Loucy (cell line): ENCODE measurements around the gene SORD.
"Not testable (repeated sequence)": the region's sequence is repeated elsewhere in the genome, so short reads cannot be mapped to it uniquely, and the experiment has no call there.

Source experiments
- H2AFZ ChIP-seq: fragments of 200-600 bp; sonication (generic); 2 replicates; pipeline ENCODE4 v1.6.0; 2016; ENCODE audit warnings: antibody characterized with exemption, mild to moderate bottlenecking, low read length, moderate library complexity
- H3F3A ChIP-seq: fragments of 200-600 bp; 2 replicates; pipeline ENCODE4 v1.6.0; 2016; ENCODE audit warnings: antibody characterized with exemption, low read depth, mild to moderate bottlenecking
- H3K27me3 ChIP-seq: fragments of 200-600 bp; sonication (generic); 2 replicates; pipeline ENCODE4 v1.6.1; 2014; ENCODE audit warnings: low read length, mild to moderate bottlenecking; ENCODE audit not compliant: insufficient read depth, poor library complexity, severe bottlenecking
- H3K36me3 ChIP-seq: fragments of 200-600 bp; sonication (generic); 2 replicates; pipeline ENCODE4 v1.6.1; 2016; ENCODE audit warnings: low read length; ENCODE audit not compliant: insufficient read depth
- H3K4me1 ChIP-seq: fragments of 200-600 bp; sonication (generic); 2 replicates; pipeline ENCODE4 v1.5.1; 2014; ENCODE audit warnings: low read length, mild to moderate bottlenecking; ENCODE audit not compliant: insufficient read depth, poor library complexity, severe bottlenecking
- H3K4me2 ChIP-seq: fragments of 200-600 bp; sonication (generic); 2 replicates; pipeline ENCODE4 v1.6.0; 2014; ENCODE audit warnings: antibody characterized with exemption, low read length, low read depth, mild to moderate bottlenecking; ENCODE audit not compliant: poor library complexity, severe bottlenecking
- H3K4me3 ChIP-seq: fragments of 200-600 bp; sonication (generic); 2 replicates; pipeline ENCODE4 v1.5.1; 2014; ENCODE audit warnings: low read length, mild to moderate bottlenecking, mixed read lengths; ENCODE audit not compliant: poor library complexity, severe bottlenecking
- H3K79me2 ChIP-seq: fragments of 200-600 bp; sonication (generic); 2 replicates; pipeline ENCODE4 v1.6.1; 2014; ENCODE audit warnings: low read length; ENCODE audit not compliant: insufficient read depth
- H3K9ac ChIP-seq: fragments of 200-600 bp; sonication (generic); 2 replicates; pipeline ENCODE4 v1.6.0; 2014; ENCODE audit warnings: mild to moderate bottlenecking, low read depth, low read length, moderate library complexity; ENCODE audit not compliant: poor library complexity, severe bottlenecking
- H3K9me2 ChIP-seq: fragments of 200-600 bp; sonication (generic); replicated peaks from 2 replicates; pipeline ENCODE4 v1.6.1; 2016; ENCODE audit warnings: low read depth, low read length, mixed read lengths
- H3K9me3 ChIP-seq: fragments of 200-600 bp; sonication (generic); 2 replicates; pipeline ENCODE4 v1.6.1; 2014; ENCODE audit warnings: mild to moderate bottlenecking, antibody characterized with exemption, low read length, low read depth; ENCODE audit not compliant: insufficient read depth
- H4K20me1 ChIP-seq: fragments of 200-600 bp; sonication (generic); 2 replicates; pipeline ENCODE4 v1.6.0; 2014; ENCODE audit warnings: antibody characterized with exemption, low read length, mild to moderate bottlenecking; ENCODE audit not compliant: insufficient read depth, poor library complexity, severe bottlenecking
- CTCF ChIP-seq: fragments of 200-600 bp; sonication (generic); conservative IDR thresholded peaks from 2 replicates; pipeline ENCODE4 v1.5.1; 2014; ENCODE audit warnings: mild to moderate bottlenecking, antibody characterized with exemption, low read length
- EZH2phosphoT487 ChIP-seq: fragments of 200-600 bp; IDR thresholded peaks from 2 replicates; pipeline ENCODE4 v1.6.1; 2018; ENCODE audit warnings: antibody characterized with exemption, mild to moderate bottlenecking, moderate library complexity, borderline replicate concordance

The SORD gene

DNA sequence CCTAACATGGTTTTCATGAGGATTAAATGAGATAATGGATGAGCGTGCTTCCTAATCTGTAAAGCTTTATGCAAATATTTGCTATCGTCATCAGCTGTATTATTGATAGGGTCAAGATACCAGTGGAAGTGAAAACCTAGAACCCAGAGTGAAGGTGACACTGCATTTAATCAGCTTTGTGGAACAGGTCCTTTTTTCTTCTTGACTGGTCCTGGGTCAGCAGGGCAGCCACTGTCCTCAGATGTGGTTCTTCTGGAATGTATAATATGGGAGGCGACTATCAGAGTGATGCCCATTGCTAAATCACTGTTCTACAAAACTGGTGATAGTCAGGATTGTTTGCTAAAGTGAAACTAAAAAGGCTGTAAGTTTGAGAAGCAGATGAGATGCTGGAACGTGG is 41.4 kb downstream of the SORD start:
- no peaks in the 10 kb centered on the region for H3K79me2 ChIP-seq
- H3K4me1 ChIP-seq = no peaks in the 10 kb centered on the region
- no peak overlapping the region for H3K4me3 ChIP-seq
- no peaks in the 10 kb centered on the region for H3K9me3 ChIP-seq
- no peak overlapping the region for H3K4me2 ChIP-seq
- H2AFZ ChIP-seq = no peak overlapping the region
- H3K36me3 ChIP-seq = peaks cover 17% of the 10 kb centered on the region; the same call in 1 of the 2 replicates
- no peaks in the 10 kb centered on the region for H3K9me2 ChIP-seq
- H3F3A ChIP-seq = no peaks in the 10 kb centered on the region
- no peak for TF ChIP-seq CTCF
- no peak for TF ChIP-seq EZH2phosphoT487
- H3K9ac ChIP-seq = no peak overlapping the region
- H3K27me3 ChIP-seq = no peaks in the 10 kb centered on the region
- H4K20me1 ChIP-seq = no peaks in the 10 kb centered on the region

- H3K79me2 ChIP-seq, H2AFZ ChIP-seq, H3K9ac ChIP-seq, H3K9me3 ChIP-seq, H3F3A ChIP-seq, H4K20me1 ChIP-seq, H3K9me2 ChIP-seq, H3K4me3 ChIP-seq, H3K27me3 ChIP-seq, H3K4me2 ChIP-seq, H3K4me1 ChIP-seq: not testable (repeated sequence)
- peaks cover 13% of the 10 kb centered on the region; the same call in 1 of the 2 replicates for H3K36me3 ChIP-seq
Observed at GRCh38 chr15:45069942-45070360, 47.0 kb downstream of the SORD start.

GRCh38 chr15:45073602-45074001 is 50.6 kb downstream of the SORD start:
- not testable (repeated sequence) for H3K4me1 ChIP-seq, H3K9me3 ChIP-seq

GRCh38 chr15:45075440-45076320 is 52.7 kb downstream of the SORD start:
- H4K20me1 ChIP-seq, H3F3A ChIP-seq, H3K4me1 ChIP-seq, H3K4me2 ChIP-seq, H2AFZ ChIP-seq, H3K36me3 ChIP-seq, H3K9ac ChIP-seq, H3K4me3 ChIP-seq, H3K9me3 ChIP-seq, H3K27me3 ChIP-seq, H3K79me2 ChIP-seq, H3K9me2 ChIP-seq: not testable (repeated sequence)

More at GRCh38 chr15:45073602-45074001, 50.6 kb downstream of the SORD start:
- not testable (repeated sequence) for H2AFZ ChIP-seq, H3K9me2 ChIP-seq, H4K20me1 ChIP-seq, H3K4me2 ChIP-seq, H3K4me3 ChIP-seq, H3F3A ChIP-seq, H3K79me2 ChIP-seq, H3K27me3 ChIP-seq, H3K9ac ChIP-seq
- peaks cover 10% of the 10 kb centered on the region; the same call in 1 of the 2 replicates for H3K36me3 ChIP-seq

DNA sequence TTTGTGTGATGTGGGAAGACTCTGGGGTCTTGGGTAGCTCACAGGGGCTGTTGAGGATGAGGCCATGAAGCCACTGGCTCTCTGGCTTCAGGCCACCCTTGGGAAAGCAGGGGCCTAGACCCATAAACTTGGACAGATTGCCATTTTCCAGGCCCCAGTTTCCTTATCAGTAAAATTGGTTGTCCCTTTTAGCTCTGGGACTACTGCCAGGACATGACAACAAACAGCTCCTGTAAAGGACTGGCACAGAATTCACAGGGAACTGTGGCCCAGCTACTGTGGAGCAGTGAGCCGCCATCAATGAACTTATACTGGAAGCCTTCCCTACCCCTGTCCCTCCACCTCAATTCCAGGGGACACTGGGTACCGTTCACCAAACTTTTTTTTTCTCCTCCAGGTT is 54.4 kb downstream of the SORD start:
- H3K36me3 ChIP-seq, H3K27me3 ChIP-seq, H4K20me1 ChIP-seq, H3K4me3 ChIP-seq, H3F3A ChIP-seq, H3K9me3 ChIP-seq, H3K79me2 ChIP-seq, H2AFZ ChIP-seq, H3K4me1 ChIP-seq, H3K9ac ChIP-seq, H3K4me2 ChIP-seq, H3K9me2 ChIP-seq: not testable (repeated sequence)

GRCh38 chr15:45079201-45079600 is 56.2 kb downstream of the SORD start:
- not testable (repeated sequence) for H3K27me3 ChIP-seq, H2AFZ ChIP-seq, H3K4me1 ChIP-seq, H3K4me2 ChIP-seq, H3K79me2 ChIP-seq, H3K36me3 ChIP-seq, H3K9ac ChIP-seq, H3F3A ChIP-seq, H3K4me3 ChIP-seq, H3K9me2 ChIP-seq, H4K20me1 ChIP-seq, H3K9me3 ChIP-seq
